ENCODE data around the gene DDX6. TPM values are rescaled to one million over a fixed set of nuclear protein-coding genes. Genes with fewer than 3 reads are reported as not detected.

Gene DDX6
- total and polyA plus RNA-seq, 9 of the 15 experiments (the other 6 are each of a cell fraction or from before 2014, with no cell fraction given) = 10.0 to 102 (median 58.2) TPM

GRCh38 chr11:118791961-118792569 lies 1.1 kb upstream of the DDX6 start:
- Histone ChIP-seq H4K20me1 (replicated peaks; ENCODE audit: control insufficient read depth, insufficient read depth, low read length) (peaks cover 3% of the 10 kb centered on the region; the same call in 1 of the 2 replicates), H3K36me3 (ENCODE audit: control insufficient read depth, insufficient read depth, low read length) (peaks cover 3% of the 10 kb centered on the region; the same call in 1 of the 3 replicates), H3K27me3 (ENCODE audit: control insufficient read depth in 2 of 2, insufficient read depth in 2 of 2, low read length in 2 of 2) (no peaks in the 10 kb centered on the region), H3K9ac (ENCODE audit: insufficient read depth in 1 of 2, low read depth in 2 of 2, low read length in 2 of 2) (peak overlapping the region; percentile 86 to 100), H3K4me2 (ENCODE audit: insufficient read depth, low read length) (peak overlapping the region; percentile 81), H2AFZ (ENCODE audit: low read depth, low read length) (peak overlapping the region; percentile 78), H3K4me1 (replicated peaks in 1 of 2; ENCODE audit: control insufficient read depth in 2 of 2, insufficient read depth in 2 of 2, low read length in 2 of 2) (peaks cover 3 to 18% of the 10 kb centered on the region in 2 experiments; a peak in 3 of 5 replicates), H3K9me1 (ENCODE audit: control insufficient read depth, insufficient read depth, low read length) (no peaks in the 10 kb centered on the region), H3K9me3 (replicated peaks; ENCODE audit: control insufficient read depth, insufficient read depth, low read depth, low read length) (no peaks in the 10 kb centered on the region), H3K4me3 (peak overlapping the region; percentile 90), H3K27ac (ENCODE audit: extremely low read depth, low read depth, low read length) (peak overlapping the region; percentile 96), H3K79me2 (ENCODE audit: control insufficient read depth, insufficient read depth, low read length) (peaks cover 53% of the 10 kb centered on the region)
- 5% methylated on average over 23 of the region's 39 CpGs for WGBS (ENCODE audit: insufficient coverage, low coverage, missing lambda C conversion rate)
- peak; percentile 31 to 43 (median 38) for DNase-seq (ENCODE audit: extremely low read depth in 1 of 4, low spot score in 3 of 4)
- ATAC-seq = peak; percentile 0
- FAIRE-seq = no peak
- BruUV-seq (replicated peaks) = no TSS peak
- ChIA-PET POLR2A (interaction anchor here (0.6 to 3.0 kb wide), 10 partner anchors 10 to 561 kb away, joined by 3 to 25 read pairs (median 5); partner anchors contain the start of gene CXCR5), CTCF (ENCODE audit: low intra/inter-chr PET ratio) (interaction anchor here (1.1 kb wide), 1 partner anchor 102 kb away, joined by 6 read pairs; no protein-coding TSS in a partner anchor)
- intact Hi-C loops (cut with micrococcal nuclease) (no loop called here), in situ Hi-C loops (cut with MboI) (no loop called here)
- TF ChIP-seq NUFIP1 (IDR thresholded peaks at IDR 0.05; ENCODE audit: partially characterized antibody) = no peak
- no peak for TF ChIP-seq PHF8 (IDR thresholded peaks at IDR 0.05; ENCODE audit: borderline replicate concordance, low read length)
- no peak for TF ChIP-seq ETV6 (IDR thresholded peaks at IDR 0.05; ENCODE audit: borderline replicate concordance in 1 of 2, low read depth in 2 of 2, low read length in 1 of 2)
- no peak for TF ChIP-seq ETV6 (CRISPR knock-in tag; IDR thresholded peaks at IDR 0.05; ENCODE audit: borderline replicate concordance)
- TF ChIP-seq NEUROD1 (IDR thresholded peaks at IDR 0.05; ENCODE audit: borderline replicate concordance, low read depth, low read length, partially characterized antibody) = peak; percentile 19
- peak; percentile 17 for TF ChIP-seq TAF1 (IDR thresholded peaks at IDR 0.05; ENCODE audit: control insufficient read depth, extremely low read depth, insufficient read depth, low read length, severe bottlenecking)
- no peak for TF ChIP-seq ZNF644 (tag; IDR thresholded peaks at IDR 0.05; ENCODE audit: low read depth)
- TF ChIP-seq ZNF507 (tag; conservative IDR thresholded peaks at IDR 0.05) = no peak
- TF ChIP-seq HES1 (IDR thresholded peaks at IDR 0.05; ENCODE audit: low read depth) = no peak
- 0 out of 2 replicates have a peak, but pooled peaks have one; percentile 1 for TF ChIP-seq RBM34 (IDR thresholded peaks at IDR 0.05; ENCODE audit: borderline replicate concordance, insufficient read depth, low read length)
- TF ChIP-seq MCM3 (IDR thresholded peaks at IDR 0.05) = no peak
- TF ChIP-seq ZNF740 (CRISPR knock-in tag; IDR thresholded peaks at IDR 0.05) = peak; percentile 23; the same call in 1 of the 2 replicates
- peak in 1 of 2 experiments; percentile 32; a peak in 1 of 4 replicates for TF ChIP-seq ZNF740 (tag; IDR thresholded peaks at IDR 0.05)
- TF ChIP-seq MTA2 (IDR thresholded peaks at IDR 0.05; ENCODE audit: low read depth) = 0 out of 2 replicates have a peak, but pooled peaks have one; percentile 5
- no peak for TF ChIP-seq ZNF12 (CRISPR knock-in tag; IDR thresholded peaks at IDR 0.05)
- no peak for TF ChIP-seq HBP1 (CRISPR knock-in tag; IDR thresholded peaks at IDR 0.05)

Measured in K562 (cell line).